NCI-H2196 (cell line): ENCODE data around the gene TYSND1.
A peak's percentile ranks its signal among the peaks of the same experiment; 100 is the strongest.
"Not testable (repeated sequence)": the region's sequence is repeated elsewhere in the genome, so short reads cannot be mapped to it uniquely, and the experiment has no call there.

Experiments used
- DNase-seq: peaks from one replicate; lab custom pipeline; 2025; ENCODE audit not compliant: unreplicated experiment; lab: John Stamatoyannopoulos, UW

TYSND1 gene

GRCh38 chr10:70164163-70164562, 17.7 kb upstream of the TYSND1 start:
- no peak for DNase-seq

GRCh38 chr10:70163448-70163847, 16.9 kb upstream of the TYSND1 start:
- no peak for DNase-seq

GRCh38 chr10:70162892-70163201, 16.3 kb upstream of the TYSND1 start:
- no peak for DNase-seq

- no peak for DNase-seq
These were observed 15.8 kb upstream of the TYSND1 start for GRCh38 chr10:70162151-70162891.

- no peak for DNase-seq
These were observed 14.3 kb upstream of the TYSND1 start for GRCh38 chr10:70160798-70161197.

GRCh38 chr10:70159366-70159765, 12.9 kb upstream of the TYSND1 start:
- DNase-seq = not testable (repeated sequence)

- DNase-seq = no peak
These were observed 11.6 kb upstream of the TYSND1 start for GRCh38 chr10:70158113-70158512.

GRCh38 chr10:70155255-70155838, 8.8 kb upstream of the TYSND1 start:
- DNase-seq = no peak

GRCh38 chr10:70148516-70148915, 2.0 kb upstream of the TYSND1 start:
- DNase-seq = no peak

GRCh38 chr10:70147259-70147625, 742 bp upstream of the TYSND1 start:
- no peak for DNase-seq

- peak; percentile 41 for DNase-seq
These were observed 623 bp downstream of the TYSND1 start for GRCh38 chr10:70145666-70146488.

- DNase-seq = no peak
These were observed 1.3 kb downstream of the TYSND1 start for GRCh38 chr10:70145166-70145665.

- no peak for DNase-seq
These were observed 2.0 kb downstream of the TYSND1 start for GRCh38 chr10:70144372-70145110.

GRCh38 chr10:70142555-70142954, 3.9 kb downstream of the TYSND1 start:
- DNase-seq = no peak

- DNase-seq = no peak
These were observed 6.2 kb downstream of the TYSND1 start for GRCh38 chr10:70140297-70140696.

GRCh38 chr10:70139997-70140250, 6.6 kb downstream of the TYSND1 start:
- no peak for DNase-seq

GRCh38 chr10:70139151-70139996, 7.1 kb downstream of the TYSND1 start:
- DNase-seq = no peak

GRCh38 chr10:70137927-70138883, 8.3 kb downstream of the TYSND1 start:
- no peak for DNase-seq

GRCh38 chr10:70137135-70137534, 9.4 kb downstream of the TYSND1 start:
- no peak for DNase-seq

GRCh38 chr10:70135684-70136083, 10.8 kb downstream of the TYSND1 start:
- DNase-seq = no peak
